Muscle of leg (tissue), 11 donors: Measurements from ENCODE around the gene TOR4A. TPM values are rescaled to one million over a fixed set of nuclear protein-coding genes. Genes with fewer than 3 reads are reported as not detected.
"Not testable (repeated sequence)": the region's sequence is repeated elsewhere in the genome, so short reads cannot be mapped to it uniquely, and the experiment has no call there.

Source experiments
- DNase-seq: peaks from one replicate; pipeline ENCODE4 v3.0.0; 2013
- H3K27ac ChIP-seq: one replicate; pipeline ENCODE4 v1.5.1; 2013; ENCODE audit warnings: mild to moderate bottlenecking, low read length, control low read depth
- H3K27me3 ChIP-seq: one replicate; pipeline ENCODE4 v1.6.1; 2013; ENCODE audit warnings: low read length; ENCODE audit not compliant: control insufficient read depth, insufficient read depth
- H3K36me3 ChIP-seq: one replicate; pipeline ENCODE4 v1.6.1; 2013; ENCODE audit warnings: low read length; ENCODE audit not compliant: control insufficient read depth, insufficient read depth
- H3K4me1 ChIP-seq: one replicate; pipeline ENCODE4 v1.6.1; 2013; ENCODE audit warnings: low read length; ENCODE audit not compliant: control insufficient read depth, insufficient read depth
- H3K4me3 ChIP-seq: one replicate; pipeline ENCODE4 v1.5.1; 2013; ENCODE audit warnings: low read length, control low read depth
- H3K9me3 ChIP-seq: replicated peaks from 2 replicates; pipeline ENCODE4 v1.6.1; 2013; ENCODE audit warnings: low read depth, low read length; ENCODE audit not compliant: control insufficient read depth
- WGBS: methylation state at CpG from one replicate; pipeline ENCODE4 v1.1.5; 2013; ENCODE audit warnings: missing lambda C conversion rate; ENCODE audit not compliant: insufficient coverage; 5-methylcytosine and 5-hydroxymethylcytosine counted together
- polyA plus RNA-seq, 8 donors: library from polyadenylated mRNA; unstranded; fragments of 120-200 nt; gene quantifications; one replicate each; pipeline versions ENCODE4 v1.2.1 to v1.2.3, GENCODE V29; 2013; ENCODE audit warnings: inconsistent platforms in 1 of 8, low replicate concordance in 1 of 8; ENCODE audit not compliant: insufficient read length in 8 of 8, insufficient read depth in 1 of 8
- total RNA-seq: library from RNA; stranded (reverse); fragments of 120-200 nt; gene quantifications from one replicate; pipeline ENCODE4 v1.2.4, GENCODE V29; 2013

The TOR4A gene
- total and polyA plus RNA-seq, 9 donors: 3.6 to 9.3 (median 8.2) TPM

- no peak overlapping the region for H3K4me3 ChIP-seq
- no peak overlapping the region for H3K27ac ChIP-seq
- no peak for DNase-seq
- 79% methylated on average over 21 of the region's 22 CpGs for WGBS
- H3K4me1 ChIP-seq: peaks cover 41% of the 10 kb centered on the region
- no peaks in the 10 kb centered on the region for H3K36me3 ChIP-seq
- H3K9me3 ChIP-seq: no peaks in the 10 kb centered on the region
- no peaks in the 10 kb centered on the region for H3K27me3 ChIP-seq
Measured at GRCh38 chr9:137321726-137322361, 44.3 kb downstream of the TOR4A start.

- Histone ChIP-seq H3K27ac (no peak overlapping the region), H3K27me3 (no peaks in the 10 kb centered on the region), H3K4me3 (no peak overlapping the region), H3K4me1 (peaks cover 31% of the 10 kb centered on the region), H3K36me3 (no peaks in the 10 kb centered on the region), H3K9me3 (no peaks in the 10 kb centered on the region)
- no peak for DNase-seq
- 88% methylated on average over 31 of the region's 37 CpGs for WGBS
Measured at GRCh38 chr9:137323531-137324331, 46.2 kb downstream of the TOR4A start.

- WGBS: 82% methylated on average over 6 of the region's 10 CpGs
- Histone ChIP-seq H3K4me3 (no peak overlapping the region), H3K9me3 (no peaks in the 10 kb centered on the region), H3K27me3 (no peaks in the 10 kb centered on the region), H3K4me1 (peaks cover 19% of the 10 kb centered on the region), H3K36me3 (no peaks in the 10 kb centered on the region), H3K27ac (no peak overlapping the region)
- no peak for DNase-seq
Measured at GRCh38 chr9:137325124-137325523, 47.6 kb downstream of the TOR4A start.

- peaks cover 12% of the 10 kb centered on the region for H3K4me1 ChIP-seq
- 86% methylated on average over 9 of the region's 12 CpGs for WGBS
- DNase-seq: no peak
Measured at GRCh38 chr9:137325799-137326198, 48.3 kb downstream of the TOR4A start.

GRCh38 chr9:137326445-137327065, 49.0 kb downstream of the TOR4A start:
- no peak for DNase-seq
- WGBS: 83% methylated on average over 11 of the region's 19 CpGs
- no peaks in the 10 kb centered on the region for H3K36me3 ChIP-seq
- H3K4me3 ChIP-seq: no peak overlapping the region
- H3K9me3 ChIP-seq: no peaks in the 10 kb centered on the region
- H3K27ac ChIP-seq: no peak overlapping the region
- no peaks in the 10 kb centered on the region for H3K27me3 ChIP-seq
- H3K4me1 ChIP-seq: peaks cover 6% of the 10 kb centered on the region

More at GRCh38 chr9:137325799-137326198, 48.3 kb downstream of the TOR4A start:
- no peaks in the 10 kb centered on the region for H3K36me3 ChIP-seq
- H3K27me3 ChIP-seq: no peaks in the 10 kb centered on the region
- no peaks in the 10 kb centered on the region for H3K9me3 ChIP-seq
- no peak overlapping the region for H3K27ac ChIP-seq
- H3K4me3 ChIP-seq: no peak overlapping the region

- not testable (repeated sequence) for H3K36me3 ChIP-seq, H3K4me1 ChIP-seq, H3K27ac ChIP-seq, H3K4me3 ChIP-seq, H3K9me3 ChIP-seq, DNase-seq, H3K27me3 ChIP-seq
- no CpG with 5 or more reads among the region's 8 CpGs for WGBS
Measured at GRCh38 chr9:137327641-137328550, 50.4 kb downstream of the TOR4A start.

- not testable (repeated sequence) for H3K4me1 ChIP-seq, H3K27me3 ChIP-seq, H3K27ac ChIP-seq, H3K9me3 ChIP-seq, H3K4me3 ChIP-seq, H3K36me3 ChIP-seq, DNase-seq
- WGBS: 86% methylated on average over 1 of the region's 26 CpGs
Measured at GRCh38 chr9:137329590-137329989, 52.1 kb downstream of the TOR4A start.

GRCh38 chr9:137330689-137331088, 53.2 kb downstream of the TOR4A start:
- Histone ChIP-seq H3K9me3 (no peaks in the 10 kb centered on the region), H3K36me3 (no peaks in the 10 kb centered on the region), H3K4me3 (no peak overlapping the region), H3K27ac (no peak overlapping the region), H3K4me1 (no peaks in the 10 kb centered on the region), H3K27me3 (no peaks in the 10 kb centered on the region)
- WGBS: no CpG with 5 or more reads among the region's 6 CpGs
- no peak for DNase-seq

GRCh38 chr9:137331929-137332328, 54.4 kb downstream of the TOR4A start:
- no CpG with 5 or more reads among the region's 9 CpGs for whole genome bisulfite sequencing
- Histone ChIP-seq H3K9me3 (no peaks in the 10 kb centered on the region), H3K36me3 (no peaks in the 10 kb centered on the region), H3K4me3 (no peak overlapping the region), H3K27ac (no peak overlapping the region), H3K27me3 (no peaks in the 10 kb centered on the region), H3K4me1 (no peaks in the 10 kb centered on the region)
- DNase-seq: no peak
